Smooth muscle cell (in vitro differentiated cells): ENCODE data around the gene OSER1. TPM values are rescaled to one million over a fixed set of nuclear protein-coding genes. Genes with fewer than 3 reads are reported as not detected.

Experiments used
- DNase-seq: peaks from one replicate; lab custom pipeline; 2025; ENCODE audit not compliant: unreplicated experiment; lab: John Stamatoyannopoulos, UW
- H2AFZ ChIP-seq: fragments of 200-600 bp; sonication (generic); 2 replicates; pipeline ENCODE4 v1.6.0; 2016; ENCODE audit warnings: antibody characterized with exemption, low read depth, mild to moderate bottlenecking
- H3F3A ChIP-seq: fragments of 200-600 bp; sonication (generic); 2 replicates; pipeline ENCODE4 v1.6.0; 2017; ENCODE audit warnings: antibody characterized with exemption, low read depth
- H3K27ac ChIP-seq: fragments of 200-600 bp; sonication (generic); 2 replicates; pipeline ENCODE4 v1.5.1; 2016; ENCODE audit warnings: low read depth, mild to moderate bottlenecking
- H3K27me3 ChIP-seq: fragments of 200-600 bp; sonication (generic); 2 replicates; pipeline ENCODE4 v1.6.1; 2016; ENCODE audit warnings: low read depth, mild to moderate bottlenecking
- H3K36me3 ChIP-seq: fragments of 200-600 bp; sonication (generic); 2 replicates; pipeline ENCODE4 v1.5.1; 2016; ENCODE audit warnings: low read depth
- H3K4me1 ChIP-seq: fragments of 200-600 bp; sonication (generic); 2 replicates; pipeline ENCODE4 v1.5.1; 2016; ENCODE audit warnings: low read depth
- H3K4me2 ChIP-seq: fragments of 200-600 bp; sonication (generic); 2 replicates; pipeline ENCODE4 v1.6.0; 2016; ENCODE audit warnings: mild to moderate bottlenecking
- H3K4me3 ChIP-seq: fragments of 200-600 bp; sonication (generic); 2 replicates; pipeline ENCODE4 v1.5.1; 2016; ENCODE audit warnings: mild to moderate bottlenecking
- H3K79me2 ChIP-seq: fragments of 200-600 bp; sonication (generic); 2 replicates; pipeline ENCODE4 v1.6.0; 2016; ENCODE audit warnings: low read depth, mild to moderate bottlenecking
- H3K9ac ChIP-seq: fragments of 200-600 bp; sonication (generic); 2 replicates; pipeline ENCODE4 v1.6.0; 2016; ENCODE audit warnings: low read depth
- H3K9me3 ChIP-seq: fragments of 200-600 bp; sonication (generic); replicated peaks from 2 replicates; pipeline ENCODE4 v1.5.1; 2016; ENCODE audit warnings: low read depth
- H4K20me1 ChIP-seq: fragments of 200-600 bp; sonication (generic); 2 replicates; pipeline ENCODE4 v1.6.0; 2016; ENCODE audit warnings: low read depth
- WGBS: methylation state at CpG from one replicate; pipeline ENCODE4 v1.1.7; 2016; ENCODE audit warnings: low lambda C conversion rate; 5-methylcytosine and 5-hydroxymethylcytosine counted together
- polyA plus RNA-seq: library from polyadenylated mRNA; unstranded; fragments of >200 nt; fragmentation: Nextera tagmentation; extraction: Ambion mirVana; gene quantifications from 2 replicates; pipeline ENCODE4 v1.2.1, GENCODE V29; 2016
- total RNA-seq: library from RNA; depleted of rRNA; stranded (reverse); fragments of >200 nt; gene quantifications from 2 replicates; pipeline ENCODE4 v1.2.3, GENCODE V29; 2014
- TF ChIP-seq, protein P1 (sequence below): fragments of 200-600 bp; sonication (generic); IDR thresholded peaks from 2 replicates; pipeline ENCODE4 v1.5.1; 2017; ENCODE audit warnings: borderline replicate concordance, mild to moderate bottlenecking, antibody characterized with exemption; ENCODE audit not compliant: insufficient read depth, poor library complexity, severe bottlenecking

OSER1 gene
- total and polyA plus RNA-seq, 2 experiments from 2014 or later: 33.1 to 42.3 TPM

DNA sequence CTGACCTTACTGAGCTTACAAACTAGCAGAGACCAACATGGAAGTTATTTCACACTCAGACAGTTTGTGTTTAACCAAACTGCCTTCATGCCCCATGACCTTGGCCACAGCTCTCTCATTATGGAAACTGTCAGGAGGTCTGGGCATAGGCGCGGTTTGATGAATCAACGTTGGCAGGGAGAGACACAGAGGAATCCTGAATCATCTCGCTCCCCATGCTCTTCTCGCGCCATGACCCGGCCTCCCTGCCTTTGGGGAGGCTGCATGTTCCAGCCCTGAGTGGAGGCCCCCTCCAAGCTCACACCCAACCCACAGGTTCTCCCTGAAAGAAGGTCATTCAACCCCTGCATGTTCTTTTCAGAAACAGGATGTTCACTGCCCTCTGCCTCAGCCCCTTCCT lies 20.6 kb upstream of the OSER1 start:
- H3K27me3 ChIP-seq: no peaks in the 10 kb centered on the region
- 86% methylated on average over 7 of the region's 7 CpGs for WGBS

DNA sequence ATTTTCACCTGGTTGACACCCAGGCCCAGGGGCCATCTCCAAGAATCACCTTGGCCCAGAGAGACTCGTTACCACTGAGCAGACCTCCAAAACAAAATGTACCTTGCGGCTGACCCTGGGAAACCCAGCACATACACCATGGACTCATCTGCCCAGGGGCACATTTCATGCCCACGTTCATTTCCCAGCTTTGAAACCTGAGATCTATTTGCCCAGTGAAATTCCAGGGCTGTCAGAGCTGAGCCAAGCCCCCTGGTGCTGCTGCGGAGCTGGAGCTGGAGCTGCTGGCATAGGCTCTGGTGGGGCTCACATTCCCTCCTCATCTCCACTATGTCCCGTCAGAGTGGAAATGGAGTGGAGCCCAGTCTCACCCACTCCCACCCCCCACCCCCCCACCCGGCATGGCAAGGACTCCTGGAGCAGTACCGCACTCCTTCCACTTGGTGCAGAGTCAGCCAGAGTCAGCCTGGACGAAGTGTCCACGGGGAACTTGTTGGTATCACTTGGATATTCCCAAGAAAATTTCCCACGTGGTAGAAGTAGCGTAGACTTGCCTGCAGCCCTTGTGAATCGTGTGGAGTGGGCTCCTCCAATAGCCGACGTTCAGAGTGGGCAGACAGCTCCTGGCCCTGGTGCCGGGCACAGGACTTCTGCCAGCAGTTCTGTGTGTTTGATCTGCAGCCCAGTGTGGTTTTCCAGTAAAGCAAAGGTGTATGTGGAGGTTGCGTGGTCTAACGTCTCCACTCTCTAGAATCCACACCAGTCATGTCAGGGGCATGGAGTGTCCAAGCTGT lies 18.1 kb upstream of the OSER1 start:
- Histone ChIP-seq H3K79me2 (no peaks in the 10 kb centered on the region), H4K20me1 (no peaks in the 10 kb centered on the region), H3F3A (no peaks in the 10 kb centered on the region), H3K9me3 (no peaks in the 10 kb centered on the region), H3K9ac (no peak overlapping the region), H3K36me3 (no peaks in the 10 kb centered on the region), H3K4me1 (no peaks in the 10 kb centered on the region), H3K4me3 (no peak overlapping the region), H3K27me3 (no peaks in the 10 kb centered on the region), H3K4me2 (no peak overlapping the region), H3K27ac (no peak overlapping the region), H2AFZ (no peak overlapping the region)
- no peak for DNase-seq
- 79% methylated on average over 17 of the region's 17 CpGs for WGBS
- TF ChIP-seq, protein P1, sequence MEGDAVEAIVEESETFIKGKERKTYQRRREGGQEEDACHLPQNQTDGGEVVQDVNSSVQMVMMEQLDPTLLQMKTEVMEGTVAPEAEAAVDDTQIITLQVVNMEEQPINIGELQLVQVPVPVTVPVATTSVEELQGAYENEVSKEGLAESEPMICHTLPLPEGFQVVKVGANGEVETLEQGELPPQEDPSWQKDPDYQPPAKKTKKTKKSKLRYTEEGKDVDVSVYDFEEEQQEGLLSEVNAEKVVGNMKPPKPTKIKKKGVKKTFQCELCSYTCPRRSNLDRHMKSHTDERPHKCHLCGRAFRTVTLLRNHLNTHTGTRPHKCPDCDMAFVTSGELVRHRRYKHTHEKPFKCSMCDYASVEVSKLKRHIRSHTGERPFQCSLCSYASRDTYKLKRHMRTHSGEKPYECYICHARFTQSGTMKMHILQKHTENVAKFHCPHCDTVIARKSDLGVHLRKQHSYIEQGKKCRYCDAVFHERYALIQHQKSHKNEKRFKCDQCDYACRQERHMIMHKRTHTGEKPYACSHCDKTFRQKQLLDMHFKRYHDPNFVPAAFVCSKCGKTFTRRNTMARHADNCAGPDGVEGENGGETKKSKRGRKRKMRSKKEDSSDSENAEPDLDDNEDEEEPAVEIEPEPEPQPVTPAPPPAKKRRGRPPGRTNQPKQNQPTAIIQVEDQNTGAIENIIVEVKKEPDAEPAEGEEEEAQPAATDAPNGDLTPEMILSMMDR: no peak

More for the DNA sequence above, 20.6 kb upstream of the OSER1 start:
- H3K4me3 ChIP-seq: no peak overlapping the region
- TF ChIP-seq, protein P1: no peak
- H3K79me2 ChIP-seq: no peaks in the 10 kb centered on the region
- H3K9ac ChIP-seq: no peak overlapping the region
- H3K27ac ChIP-seq: no peak overlapping the region
- H3K36me3 ChIP-seq: no peaks in the 10 kb centered on the region
- no peak for DNase-seq
- H3K4me2 ChIP-seq: no peak overlapping the region
- no peaks in the 10 kb centered on the region for H3K4me1 ChIP-seq
- H2AFZ ChIP-seq: no peak overlapping the region
- no peaks in the 10 kb centered on the region for H3K9me3 ChIP-seq
- no peaks in the 10 kb centered on the region for H4K20me1 ChIP-seq
- no peaks in the 10 kb centered on the region for H3F3A ChIP-seq

DNA sequence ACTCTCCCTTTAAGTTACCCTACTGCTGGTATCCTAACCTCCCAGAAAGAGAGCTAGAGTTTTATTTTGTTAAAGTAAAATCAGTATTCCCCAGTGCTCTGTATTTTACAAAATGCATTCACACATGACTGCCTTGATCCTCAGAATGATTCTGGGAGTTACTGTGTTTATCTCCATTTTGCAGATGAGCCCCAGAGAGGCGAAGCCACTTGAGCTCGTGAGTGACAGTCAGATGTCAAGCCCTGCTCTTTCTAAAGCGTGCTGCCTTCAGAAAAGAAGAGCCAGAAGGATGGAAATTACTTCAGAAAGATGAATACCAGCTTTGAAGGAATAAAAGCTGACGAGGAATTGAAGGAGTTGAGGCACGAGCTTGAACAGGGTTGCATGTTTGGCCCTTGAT lies 14.1 kb upstream of the OSER1 start:
- no peaks in the 10 kb centered on the region for H3K79me2 ChIP-seq
- no peak overlapping the region for H3K4me2 ChIP-seq
- no peaks in the 10 kb centered on the region for H3F3A ChIP-seq
- TF ChIP-seq, protein P1: no peak
- H4K20me1 ChIP-seq: no peaks in the 10 kb centered on the region
- no peaks in the 10 kb centered on the region for H3K4me1 ChIP-seq
- H3K4me3 ChIP-seq: no peak overlapping the region
- H2AFZ ChIP-seq: no peak overlapping the region
- H3K27me3 ChIP-seq: no peaks in the 10 kb centered on the region
- H3K9ac ChIP-seq: no peak overlapping the region
- WGBS: 94% methylated on average over 5 of the region's 5 CpGs
- DNase-seq: no peak
- no peaks in the 10 kb centered on the region for H3K9me3 ChIP-seq
- no peaks in the 10 kb centered on the region for H3K36me3 ChIP-seq
- no peak overlapping the region for H3K27ac ChIP-seq

DNA sequence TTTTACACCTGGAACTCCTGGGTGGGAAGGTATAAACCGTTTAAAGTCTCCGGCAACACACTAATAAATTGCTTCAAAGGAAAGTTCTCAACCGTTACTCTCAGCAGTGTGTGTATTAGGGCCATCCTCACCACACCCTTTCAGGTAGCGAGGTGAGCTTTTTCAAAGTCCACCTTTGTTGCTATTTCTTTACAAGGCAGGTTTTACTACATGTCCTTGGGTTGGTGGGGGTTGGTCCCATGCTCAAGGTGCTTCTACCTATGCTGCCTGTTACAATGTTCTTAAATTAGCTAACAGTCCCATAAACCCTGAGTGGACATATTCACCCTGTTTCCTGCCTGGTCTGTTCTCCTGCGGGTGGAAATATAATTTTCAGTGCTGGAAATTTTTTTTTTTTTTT lies 13.2 kb upstream of the OSER1 start:
- H3K27ac ChIP-seq: no peak overlapping the region
- no peak overlapping the region for H2AFZ ChIP-seq
- WGBS: 90% methylated on average over 5 of the region's 5 CpGs
- H4K20me1 ChIP-seq: no peaks in the 10 kb centered on the region
- H3K79me2 ChIP-seq: no peaks in the 10 kb centered on the region
- no peaks in the 10 kb centered on the region for H3K4me1 ChIP-seq
- no peaks in the 10 kb centered on the region for H3K36me3 ChIP-seq
- no peak overlapping the region for H3K4me3 ChIP-seq
- H3K9ac ChIP-seq: no peak overlapping the region
- DNase-seq: no peak
- H3K27me3 ChIP-seq: no peaks in the 10 kb centered on the region
- no peak overlapping the region for H3K4me2 ChIP-seq
- no peaks in the 10 kb centered on the region for H3K9me3 ChIP-seq
- TF ChIP-seq, protein P1: no peak
- H3F3A ChIP-seq: no peaks in the 10 kb centered on the region
